ENCODE measurements around the gene SLC25A1.
"Not testable (repeated sequence)": the region's sequence is repeated elsewhere in the genome, so short reads cannot be mapped to it uniquely, and the experiment has no call there.

Gene SLC25A1

DNA sequence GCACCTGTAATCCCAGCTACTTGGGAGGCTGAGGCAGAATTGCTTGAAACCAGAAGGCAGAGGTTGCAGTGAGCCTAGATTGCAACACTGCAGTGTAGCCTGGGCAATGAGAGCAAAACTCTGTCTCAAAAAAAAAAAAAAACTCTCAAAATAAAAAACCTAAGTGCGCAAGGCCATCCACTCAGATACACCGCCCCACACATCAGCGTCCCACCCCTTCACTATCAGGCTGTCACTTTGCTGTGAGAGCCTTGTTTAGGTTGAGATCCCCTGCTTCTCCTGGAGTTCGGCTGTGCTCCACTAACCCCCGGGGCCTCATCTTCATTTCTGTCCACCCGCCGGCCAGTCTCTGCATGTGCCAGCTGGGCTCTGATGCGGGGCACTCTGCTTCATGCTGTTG, 12.1 kb downstream of the SLC25A1 start:
- DNase-seq (ENCODE audit: low spot score): no peak

DNA sequence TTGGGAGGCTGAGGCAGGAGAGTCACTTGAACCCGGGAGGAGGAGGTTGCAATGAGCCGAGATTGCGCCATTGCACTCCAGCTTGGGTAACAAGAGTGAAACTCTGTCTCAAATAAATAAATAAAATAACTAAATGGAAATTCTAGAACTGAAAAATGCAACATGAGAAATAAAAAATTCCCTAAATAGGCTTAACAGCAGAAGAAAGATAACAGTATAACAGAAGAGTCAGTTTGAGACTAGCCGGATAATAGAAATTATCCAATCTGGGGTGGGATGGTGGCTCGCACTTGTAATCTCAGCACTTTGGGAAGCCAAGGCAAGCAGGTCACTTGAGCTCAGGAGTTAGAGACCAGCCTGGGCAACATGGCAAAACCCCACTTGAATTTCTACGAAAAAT, 14.1 kb downstream of the SLC25A1 start:
- DNase-seq (ENCODE audit: low spot score): no peak

- DNase-seq (ENCODE audit: low spot score): not testable (repeated sequence)
These were observed 19.9 kb downstream of the SLC25A1 start for GRCh38 chr22:19158649-19159048.

DNA sequence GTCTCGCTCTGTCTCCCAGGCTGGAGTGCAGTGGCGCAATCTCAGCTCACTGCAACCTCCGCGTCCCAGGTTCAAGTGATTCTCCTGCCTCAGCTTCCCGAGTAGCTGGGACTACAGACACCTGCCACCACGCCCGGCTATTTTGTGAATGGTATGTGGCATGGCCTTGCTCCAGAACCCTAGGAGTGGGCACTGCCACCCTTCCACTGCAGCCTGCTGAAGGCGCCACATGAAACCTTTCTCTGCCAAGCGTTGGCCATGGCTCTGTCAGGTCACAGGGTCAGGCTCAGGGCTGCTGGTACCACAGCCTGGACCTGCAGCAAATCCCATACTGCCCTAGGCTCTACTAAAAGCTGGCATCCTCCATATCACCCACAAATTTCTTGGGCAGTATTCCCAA, 22.4 kb downstream of the SLC25A1 start:
- not testable (repeated sequence) for DNase-seq (ENCODE audit: low spot score)

GRCh38 chr22:19152942-19153883, 25.3 kb downstream of the SLC25A1 start:
- DNase-seq (ENCODE audit: low spot score): no peak

GRCh38 chr22:19151329-19152191, 27.0 kb downstream of the SLC25A1 start:
- DNase-seq (ENCODE audit: low spot score): no peak

- DNase-seq (ENCODE audit: low spot score): no peak
These were observed 27.8 kb downstream of the SLC25A1 start for GRCh38 chr22:19150482-19151328.

- DNase-seq (ENCODE audit: low spot score): no peak
These were observed 28.5 kb downstream of the SLC25A1 start, which contains the start of gene GSC2 for GRCh38 chr22:19149991-19150390. Gene GSC2 (minus strand): TSS chr22:19150292. CDS start chr22:19150283, 9 bp downstream.

DNA sequence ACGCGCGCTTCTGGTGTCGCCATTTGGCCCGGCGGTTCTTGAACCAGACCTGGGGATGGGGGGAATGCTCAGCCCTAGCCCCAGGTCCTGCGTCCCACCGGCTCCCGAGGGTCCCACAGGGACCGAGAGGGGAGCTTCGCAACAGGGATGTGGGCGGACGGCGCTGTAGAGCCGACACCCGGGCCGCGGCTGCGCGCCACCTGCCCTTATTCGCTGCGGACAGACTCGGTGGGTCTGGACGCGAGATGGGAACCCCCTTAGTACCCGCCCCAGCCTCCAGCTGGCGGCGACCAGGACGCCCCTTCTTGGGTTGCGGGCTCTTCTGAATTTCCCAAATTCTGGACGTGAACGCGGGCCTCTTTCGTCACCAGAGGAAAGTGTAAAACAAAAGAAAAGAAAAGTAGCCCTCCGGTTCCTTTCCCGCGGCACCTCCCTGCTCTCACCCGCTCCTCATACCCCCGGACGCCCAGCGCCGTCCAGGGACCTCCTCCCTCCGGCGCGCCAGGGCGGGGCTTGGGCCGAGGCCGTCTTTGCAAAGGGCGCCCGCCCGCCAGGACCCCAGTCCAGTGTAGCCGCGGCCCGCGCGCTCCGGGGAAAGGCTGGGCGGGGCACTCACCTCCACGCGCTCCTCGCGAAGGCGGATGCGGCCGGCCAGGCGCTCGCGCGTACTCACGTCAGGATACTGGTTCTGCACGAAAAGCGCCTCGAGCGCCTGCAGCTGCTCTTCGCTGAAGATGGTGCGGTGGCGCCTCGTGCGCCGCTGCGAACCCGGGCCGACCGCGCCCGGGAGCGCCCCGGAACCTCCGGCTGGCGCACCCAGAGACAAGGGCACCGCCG, 29.3 kb downstream of the SLC25A1 start:
- DNase-seq (ENCODE audit: low spot score): no peak

GRCh38 chr22:19148417-19149046, 30.0 kb downstream of the SLC25A1 start:
- no peak for DNase-seq (ENCODE audit: low spot score)

DNA sequence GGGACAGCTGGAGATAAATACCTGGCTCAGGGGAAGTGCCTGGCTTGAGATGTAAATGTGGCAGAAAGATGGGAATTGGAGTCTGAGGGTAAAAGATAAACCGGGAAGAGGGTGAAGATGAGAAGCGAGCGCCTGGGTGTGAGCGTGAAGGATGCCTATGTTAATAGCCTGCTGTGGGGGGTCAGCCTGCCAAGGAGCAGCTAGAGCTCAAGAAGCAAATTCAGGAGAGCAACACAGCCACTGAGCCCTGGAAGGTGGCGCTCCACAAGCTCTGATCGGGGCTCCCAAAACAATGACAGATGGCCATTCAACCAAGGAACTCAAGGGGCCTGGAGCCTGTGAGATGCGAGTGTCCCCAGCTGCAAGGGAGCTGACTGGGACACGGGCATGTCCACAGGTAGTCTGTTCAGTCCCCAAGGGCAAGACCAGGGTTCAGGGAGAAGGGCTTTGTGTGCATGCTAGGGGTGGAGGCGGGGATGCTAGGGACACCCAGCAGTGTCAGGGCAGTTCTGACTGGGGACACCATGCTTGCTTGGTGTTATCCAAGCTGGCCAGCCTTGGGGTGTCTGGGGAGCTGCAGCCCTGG, 31.2 kb downstream of the SLC25A1 start:
- DNase-seq (ENCODE audit: low spot score): no peak

DNA sequence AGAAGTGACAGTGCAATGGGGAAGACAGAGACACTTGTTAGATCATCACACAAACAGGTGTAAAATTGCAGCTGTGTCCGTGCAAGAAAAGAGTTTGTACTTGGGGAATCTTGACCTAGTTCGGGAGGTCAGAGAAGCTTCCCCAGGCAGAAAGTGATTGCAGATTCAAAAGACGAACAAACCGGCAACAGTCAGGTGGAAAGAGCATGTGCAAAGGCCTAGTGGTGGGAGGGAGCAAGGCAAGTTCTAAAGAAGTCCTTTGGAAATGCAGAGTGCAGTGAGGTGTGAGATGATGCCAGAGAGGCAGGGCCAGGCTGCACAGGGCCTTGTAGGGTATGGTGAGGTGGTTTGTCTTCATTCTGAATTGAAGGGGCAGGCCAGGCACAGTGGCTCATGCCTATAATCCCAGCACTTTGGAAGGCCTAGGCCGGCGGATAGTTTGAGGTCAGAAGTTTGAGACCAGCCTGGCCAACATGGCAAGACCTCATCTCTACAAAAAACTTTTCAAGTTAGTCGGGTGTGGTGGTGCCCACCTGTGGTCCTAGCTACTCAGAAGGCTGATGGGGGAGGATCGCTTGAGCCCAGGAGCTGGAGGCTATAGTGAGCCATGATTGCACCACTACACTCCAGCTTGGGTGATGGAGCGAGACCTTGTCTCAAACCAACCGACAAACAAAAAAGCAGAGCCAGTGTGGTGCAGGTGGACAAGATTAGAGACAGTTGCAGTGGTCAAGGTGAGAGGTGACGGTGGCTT, 32.1 kb downstream of the SLC25A1 start:
- no peak for DNase-seq (ENCODE audit: low spot score)

DNA sequence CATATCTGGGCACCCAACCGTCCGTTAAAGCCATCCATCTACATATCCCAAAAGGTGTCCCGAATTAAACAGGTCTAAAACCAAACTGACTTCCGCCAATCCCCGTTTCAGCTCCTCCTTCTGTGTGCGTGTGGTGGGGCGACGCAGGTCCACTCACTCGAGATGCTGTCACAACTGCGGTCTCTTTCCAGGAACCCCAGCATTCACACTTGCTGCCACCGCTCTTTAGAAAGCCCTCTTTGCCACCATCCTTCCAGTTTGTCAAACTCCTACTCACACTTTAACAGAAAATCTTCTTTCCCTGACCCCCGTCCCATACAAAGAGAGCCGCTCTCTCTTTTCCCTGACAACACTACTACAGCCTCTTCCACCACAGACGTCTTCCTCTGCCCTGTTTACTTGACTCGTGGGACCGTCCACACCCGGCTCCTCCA, 34.6 kb downstream of the SLC25A1 start:
- DNase-seq (ENCODE audit: low spot score): peak; percentile 36

DNA sequence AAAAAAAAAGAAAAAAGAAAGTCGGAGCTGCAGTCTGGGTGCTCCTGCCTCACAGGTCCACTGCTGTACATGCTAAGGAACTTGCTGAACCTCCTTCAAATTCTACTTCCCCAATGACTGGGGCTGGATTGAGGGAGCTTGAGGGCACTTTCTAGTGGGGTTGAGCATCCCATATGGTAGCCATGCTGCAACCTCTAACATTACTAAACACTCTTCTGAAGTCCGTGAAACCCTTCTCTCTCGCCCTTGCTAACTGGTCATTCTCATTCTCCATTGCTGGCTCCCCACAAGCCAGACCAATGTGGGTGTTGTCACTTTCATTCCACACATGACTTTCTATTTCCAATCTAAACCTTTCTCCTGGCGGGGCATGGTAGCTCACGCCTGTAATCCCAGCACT, 35.3 kb downstream of the SLC25A1 start:
- no peak for DNase-seq (ENCODE audit: low spot score)

DNA sequence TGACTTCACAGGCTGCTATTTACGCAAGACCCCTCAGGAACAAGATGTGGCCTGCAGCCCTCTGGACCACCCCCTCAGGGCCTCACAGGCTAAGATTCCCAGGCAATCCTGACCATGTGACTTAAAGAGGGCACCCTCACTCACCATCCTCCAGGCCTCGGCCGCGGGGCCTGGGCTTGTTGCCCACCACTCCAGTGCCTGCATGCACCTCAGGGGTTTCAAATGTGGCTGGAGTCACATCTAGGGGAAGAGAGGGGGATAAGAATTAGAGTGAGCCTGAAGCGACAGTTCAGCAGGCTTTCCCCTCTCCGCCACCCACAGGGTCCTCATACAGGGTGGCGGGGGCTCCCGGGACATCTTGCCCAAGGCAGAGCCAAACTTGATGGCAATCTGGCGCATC, 36.1 kb downstream of the SLC25A1 start:
- no peak for DNase-seq (ENCODE audit: low spot score)

DNA sequence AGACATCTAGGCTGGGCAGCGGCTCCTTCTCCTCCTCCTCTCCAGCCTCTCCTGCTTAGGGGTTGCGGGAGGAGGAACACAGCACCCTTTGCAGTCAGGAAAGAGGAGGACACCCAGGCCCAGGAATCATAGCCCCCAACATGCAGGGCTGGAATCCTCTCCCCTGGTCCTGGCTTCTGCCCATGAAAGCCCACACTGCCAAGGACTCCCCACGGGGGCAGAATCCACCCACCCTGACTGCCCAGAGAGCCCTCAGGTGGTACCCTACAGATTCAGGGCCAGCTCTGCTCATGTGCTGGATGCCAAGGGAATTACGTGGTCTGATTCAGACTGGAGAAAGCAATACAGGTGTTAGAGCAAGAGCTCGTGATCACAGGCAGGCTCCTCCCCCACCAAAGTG, 38.6 kb downstream of the SLC25A1 start:
- DNase-seq (ENCODE audit: low spot score): no peak

DNA sequence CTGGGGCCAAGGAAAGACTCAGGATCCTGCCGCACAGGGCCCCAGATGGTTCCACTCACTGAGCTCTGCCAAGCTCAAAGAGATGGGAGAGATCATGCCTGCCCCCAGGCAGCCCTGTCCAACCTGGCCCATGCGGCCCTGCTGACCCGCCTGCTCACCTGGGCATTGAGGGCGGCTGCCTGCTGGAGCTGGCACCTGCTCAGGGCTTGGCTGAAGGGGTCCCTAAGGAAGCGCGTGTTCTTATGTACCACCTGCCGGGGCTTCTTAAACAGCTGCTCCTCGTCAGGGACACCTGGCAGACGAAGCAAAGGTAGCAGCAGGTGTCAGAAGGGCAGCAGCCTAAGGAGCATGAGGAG, 39.6 kb downstream of the SLC25A1 start:
- DNase-seq (ENCODE audit: low spot score): no peak

DNA sequence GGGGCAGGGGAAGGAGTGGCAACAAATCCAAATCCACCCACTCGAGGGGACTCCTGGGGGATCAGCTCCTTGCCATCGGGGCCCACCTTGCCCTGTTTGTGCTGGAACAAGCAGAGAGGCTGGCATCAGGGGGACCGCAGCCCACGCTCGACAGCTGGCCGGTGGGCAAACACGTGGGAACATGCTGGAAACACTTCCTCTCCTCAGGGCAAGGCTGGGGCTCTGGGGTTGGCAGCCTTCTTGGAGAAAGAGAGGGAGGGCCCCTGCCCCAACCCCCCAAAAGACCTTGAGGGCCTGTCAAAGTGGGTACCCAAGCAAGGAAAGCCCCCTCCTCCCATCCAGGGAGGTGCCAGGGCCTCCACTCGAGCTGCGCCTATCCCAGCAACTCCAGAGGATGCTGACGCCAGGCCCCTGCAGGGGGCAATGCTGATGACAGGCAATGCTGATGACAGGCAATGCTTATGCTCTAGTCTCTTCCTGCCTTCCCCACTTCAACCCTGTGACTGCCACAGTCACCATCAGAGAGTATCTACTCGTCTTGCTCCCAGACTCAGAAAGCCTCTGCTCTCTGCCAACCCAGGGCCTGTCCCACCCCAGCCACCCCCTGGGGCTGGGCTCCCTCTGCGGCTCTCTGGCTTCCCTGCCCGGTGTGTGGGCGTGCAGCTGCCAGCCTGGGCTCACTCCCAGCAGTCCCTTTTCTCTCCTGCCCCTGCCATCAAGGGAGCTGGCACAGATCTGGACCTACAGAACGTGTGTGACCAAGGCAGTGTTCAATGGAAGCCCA, 40.1 kb downstream of the SLC25A1 start:
- no peak for DNase-seq (ENCODE audit: low spot score)
